Measurements from ENCODE around the gene AASDH.
"Not testable (repeated sequence)": the region's sequence is repeated elsewhere in the genome, so short reads cannot be mapped to it uniquely, and the experiment has no call there.

Gene AASDH

DNA sequence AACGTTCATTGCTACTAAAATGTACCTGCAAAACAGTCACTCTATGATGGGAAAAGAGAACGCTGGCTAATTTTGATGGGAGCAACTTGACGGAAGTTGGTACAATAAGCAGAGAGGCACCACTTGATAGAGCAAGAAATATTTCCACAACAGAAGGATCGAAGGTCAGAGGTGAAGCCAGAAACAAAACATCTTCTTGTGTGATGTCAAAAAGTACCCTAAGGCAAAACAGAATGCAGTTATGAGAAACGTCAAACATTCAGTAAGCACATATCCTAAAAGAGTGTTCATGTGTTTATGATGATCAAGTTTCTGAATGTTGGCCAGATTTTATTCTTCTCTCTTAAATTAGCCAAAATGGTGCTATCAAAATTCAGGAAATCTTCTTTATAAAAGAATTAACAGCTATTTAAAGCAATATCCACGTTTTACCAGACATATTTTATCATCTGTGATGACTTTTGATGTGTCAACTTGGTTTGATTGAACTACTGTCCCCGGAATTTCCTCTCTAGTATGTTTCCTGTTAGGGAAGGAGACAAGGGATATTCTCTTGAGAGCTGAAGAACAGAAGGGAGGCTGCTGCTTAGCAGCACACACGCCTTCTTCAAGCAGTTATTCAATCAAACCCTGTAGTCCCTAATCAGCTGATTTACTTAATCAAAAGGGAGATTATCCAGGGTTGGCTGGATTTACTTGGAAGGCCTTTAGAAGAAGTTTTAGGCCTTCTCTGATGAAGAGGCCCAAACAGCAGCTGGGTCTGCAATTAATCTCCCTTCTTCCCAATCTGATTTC, 15.7 kb downstream of the AASDH start:
- H3K9ac ChIP-seq = no peak overlapping the region
- H3K4me2 ChIP-seq (ENCODE audit: low read length) = no peak overlapping the region
- no peak overlapping the region for H3K27ac ChIP-seq
- no peaks in the 10 kb centered on the region for H3K9me3 ChIP-seq (ENCODE audit: control insufficient read depth, low read length)
- no peaks in the 10 kb centered on the region for H3K79me2 ChIP-seq
- H3K4me1 ChIP-seq = no peaks in the 10 kb centered on the region
- H3K4me3 ChIP-seq (ENCODE audit: low read depth, low read length) = no peak overlapping the region
- H3K27me3 ChIP-seq (ENCODE audit: control insufficient read depth, insufficient read depth, low read length) = no peaks in the 10 kb centered on the region
- no peaks in the 10 kb centered on the region for H3K36me3 ChIP-seq (ENCODE audit: control insufficient read depth, insufficient read depth, low read length)
- H2AFZ ChIP-seq = no peak overlapping the region
- TF ChIP-seq, protein P1, sequence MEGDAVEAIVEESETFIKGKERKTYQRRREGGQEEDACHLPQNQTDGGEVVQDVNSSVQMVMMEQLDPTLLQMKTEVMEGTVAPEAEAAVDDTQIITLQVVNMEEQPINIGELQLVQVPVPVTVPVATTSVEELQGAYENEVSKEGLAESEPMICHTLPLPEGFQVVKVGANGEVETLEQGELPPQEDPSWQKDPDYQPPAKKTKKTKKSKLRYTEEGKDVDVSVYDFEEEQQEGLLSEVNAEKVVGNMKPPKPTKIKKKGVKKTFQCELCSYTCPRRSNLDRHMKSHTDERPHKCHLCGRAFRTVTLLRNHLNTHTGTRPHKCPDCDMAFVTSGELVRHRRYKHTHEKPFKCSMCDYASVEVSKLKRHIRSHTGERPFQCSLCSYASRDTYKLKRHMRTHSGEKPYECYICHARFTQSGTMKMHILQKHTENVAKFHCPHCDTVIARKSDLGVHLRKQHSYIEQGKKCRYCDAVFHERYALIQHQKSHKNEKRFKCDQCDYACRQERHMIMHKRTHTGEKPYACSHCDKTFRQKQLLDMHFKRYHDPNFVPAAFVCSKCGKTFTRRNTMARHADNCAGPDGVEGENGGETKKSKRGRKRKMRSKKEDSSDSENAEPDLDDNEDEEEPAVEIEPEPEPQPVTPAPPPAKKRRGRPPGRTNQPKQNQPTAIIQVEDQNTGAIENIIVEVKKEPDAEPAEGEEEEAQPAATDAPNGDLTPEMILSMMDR (IDR thresholded peaks at IDR 0.05) = no peak

DNA sequence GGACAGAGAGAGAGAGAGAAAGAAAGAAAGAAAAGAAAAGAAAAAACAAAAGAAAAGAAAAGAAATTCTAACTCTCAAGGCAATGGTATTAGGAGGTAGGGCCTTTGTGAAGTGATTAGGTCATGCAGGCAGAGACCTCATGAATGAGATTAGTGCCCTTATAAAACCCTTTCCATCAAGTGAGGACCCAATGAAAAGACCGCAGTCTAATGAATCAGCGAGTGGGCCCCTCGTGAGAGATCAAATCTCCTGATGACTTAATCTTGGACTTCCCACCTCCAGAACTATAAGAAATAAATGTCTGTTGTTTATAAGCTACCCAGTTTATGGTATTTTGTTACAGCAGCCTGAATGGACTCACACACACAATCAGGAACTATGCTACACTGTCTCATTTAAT, 16.9 kb downstream of the AASDH start:
- Histone ChIP-seq H2AFZ (no peak overlapping the region), H3K9me3 (ENCODE audit: control insufficient read depth, low read length) (no peaks in the 10 kb centered on the region), H3K79me2 (no peaks in the 10 kb centered on the region), H3K4me2 (ENCODE audit: low read length) (no peak overlapping the region), H3K4me3 (ENCODE audit: low read depth, low read length) (no peak overlapping the region), H3K27ac (no peak overlapping the region), H3K9ac (no peak overlapping the region), H3K36me3 (ENCODE audit: control insufficient read depth, insufficient read depth, low read length) (no peaks in the 10 kb centered on the region), H3K4me1 (no peaks in the 10 kb centered on the region), H3K27me3 (ENCODE audit: control insufficient read depth, insufficient read depth, low read length) (no peaks in the 10 kb centered on the region)
- TF ChIP-seq, protein P1 (IDR thresholded peaks at IDR 0.05) = no peak

DNA sequence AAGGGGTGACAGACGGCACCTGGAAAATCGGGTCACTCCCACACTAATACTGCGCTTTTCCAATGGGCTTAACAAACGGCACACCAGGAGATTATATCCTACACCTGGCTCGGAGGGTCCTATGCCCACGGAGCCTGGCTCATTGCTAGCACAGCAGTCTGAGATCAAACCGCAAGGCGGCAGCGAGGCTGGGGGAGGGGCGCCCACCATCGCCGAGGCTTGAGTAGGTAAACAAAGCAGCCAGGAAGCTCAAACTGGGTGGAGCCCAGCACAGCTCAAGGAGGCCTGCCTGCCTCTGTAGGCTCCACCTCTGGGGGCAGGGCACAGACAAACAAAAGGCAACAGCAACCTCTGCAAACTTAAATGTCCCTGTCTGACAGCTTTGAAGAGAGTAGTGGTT, 24.3 kb downstream of the AASDH start:
- not testable (repeated sequence) for H3K4me1 ChIP-seq; H3K27me3 ChIP-seq (ENCODE audit: control insufficient read depth, insufficient read depth, low read length); H2AFZ ChIP-seq; H3K4me2 ChIP-seq (ENCODE audit: low read length); H3K36me3 ChIP-seq (ENCODE audit: control insufficient read depth, insufficient read depth, low read length); H3K4me3 ChIP-seq (ENCODE audit: low read depth, low read length); H3K27ac ChIP-seq; H3K79me2 ChIP-seq; H3K9me3 ChIP-seq (ENCODE audit: control insufficient read depth, low read length); H3K9ac ChIP-seq

DNA sequence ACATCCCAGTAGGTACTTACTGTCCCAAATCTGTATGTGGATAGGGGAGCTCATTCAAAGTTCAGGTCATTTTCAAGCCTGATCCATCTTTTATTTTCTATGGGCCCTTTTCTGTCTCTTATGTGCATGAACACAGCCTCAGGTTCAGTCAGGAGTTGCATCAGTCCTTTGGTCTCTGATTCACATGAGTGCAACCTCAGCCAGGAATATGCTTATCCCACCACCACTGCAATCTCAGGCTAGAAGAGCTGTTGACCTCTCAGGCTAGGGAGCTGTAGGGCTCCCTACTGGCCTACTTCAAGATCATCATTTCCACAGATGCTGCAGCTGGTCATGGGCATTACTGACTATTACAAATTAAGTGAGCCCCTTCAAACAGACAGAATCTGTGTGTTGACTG, 27.2 kb downstream of the AASDH start:
- Histone ChIP-seq H3K9me3 (ENCODE audit: control insufficient read depth, low read length) (no peaks in the 10 kb centered on the region), H3K27ac (no peak overlapping the region), H3K9ac (no peak overlapping the region), H3K36me3 (ENCODE audit: control insufficient read depth, insufficient read depth, low read length) (no peaks in the 10 kb centered on the region), H3K4me3 (ENCODE audit: low read depth, low read length) (no peak overlapping the region), H3K27me3 (ENCODE audit: control insufficient read depth, insufficient read depth, low read length) (no peaks in the 10 kb centered on the region), H2AFZ (no peak overlapping the region), H3K79me2 (no peaks in the 10 kb centered on the region), H3K4me1 (no peaks in the 10 kb centered on the region), H3K4me2 (ENCODE audit: low read length) (no peak overlapping the region)
- TF ChIP-seq, protein P1 (IDR thresholded peaks at IDR 0.05) = no peak

DNA sequence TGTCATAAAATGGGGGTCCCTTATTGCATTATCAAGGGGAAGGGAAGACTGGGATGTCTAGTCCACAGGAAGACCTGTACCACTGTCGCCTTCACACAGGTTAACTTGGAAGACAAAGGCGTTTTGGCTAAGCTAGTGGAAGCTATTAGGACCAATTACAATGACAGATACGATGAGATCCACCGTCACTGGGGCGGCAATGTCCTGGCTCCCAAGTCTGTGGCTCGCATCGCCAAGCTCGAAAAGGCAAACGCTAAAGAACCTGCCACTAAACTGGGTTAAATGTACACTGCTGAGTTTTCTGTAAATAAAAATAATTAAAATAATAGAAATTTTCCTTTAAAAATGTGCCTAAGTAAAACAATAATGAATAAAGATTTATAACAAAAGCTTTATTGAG, 30.6 kb downstream of the AASDH start:
- Histone ChIP-seq H3K79me2 (no peaks in the 10 kb centered on the region), H3K4me3 (ENCODE audit: low read depth, low read length) (no peak overlapping the region), H3K36me3 (ENCODE audit: control insufficient read depth, insufficient read depth, low read length) (no peaks in the 10 kb centered on the region), H3K27me3 (ENCODE audit: control insufficient read depth, insufficient read depth, low read length) (no peaks in the 10 kb centered on the region), H3K9me3 (ENCODE audit: control insufficient read depth, low read length) (no peaks in the 10 kb centered on the region), H3K9ac (no peak overlapping the region), H3K4me1 (no peaks in the 10 kb centered on the region), H2AFZ (no peak overlapping the region), H3K27ac (no peak overlapping the region), H3K4me2 (ENCODE audit: low read length) (no peak overlapping the region)
- TF ChIP-seq, protein P1 (IDR thresholded peaks at IDR 0.05) = no peak

Data from parathyroid adenoma (tissue), 2 donors.